Activated naive CD8-positive, alpha-beta T cell treated with anti-CD3 and anti-CD28 coated beads, Interleukin-2, amount 50 U/mL, for 16 hours (primary cell): Measurements from ENCODE around the gene RAB13.
A peak's percentile ranks its signal among the peaks of the same experiment; 100 is the strongest.

Experiments
- DNase-seq: peaks from one replicate; pipeline ENCODE4 v3.0.0-alpha.2; 2020; ENCODE audit warnings: low read depth, low spot score

RAB13 gene

GRCh38 chr1:153956997-153957715 is 29.0 kb downstream of the RAB13 start:
- DNase-seq = no peak

DNA sequence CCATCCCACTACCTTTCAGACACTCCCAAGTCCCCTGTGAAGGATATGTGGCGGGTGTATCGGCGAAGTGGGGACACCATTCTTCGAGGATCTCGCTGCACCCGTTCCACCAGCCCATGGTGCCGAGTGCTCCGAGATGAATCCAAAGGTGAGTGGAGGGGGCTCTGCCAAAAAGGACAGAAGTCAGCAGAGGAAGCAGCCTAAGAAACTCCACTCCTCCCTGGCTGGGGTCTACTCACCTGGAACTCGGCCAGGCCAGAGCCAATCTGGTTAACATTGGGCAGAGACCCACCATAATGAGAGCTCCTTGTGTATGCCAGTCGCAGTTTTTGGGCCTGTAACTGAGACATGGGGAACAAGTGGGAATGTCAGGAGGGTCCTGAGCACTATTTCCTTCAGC is 31.3 kb downstream of the RAB13 start:
- no peak for DNase-seq

DNA sequence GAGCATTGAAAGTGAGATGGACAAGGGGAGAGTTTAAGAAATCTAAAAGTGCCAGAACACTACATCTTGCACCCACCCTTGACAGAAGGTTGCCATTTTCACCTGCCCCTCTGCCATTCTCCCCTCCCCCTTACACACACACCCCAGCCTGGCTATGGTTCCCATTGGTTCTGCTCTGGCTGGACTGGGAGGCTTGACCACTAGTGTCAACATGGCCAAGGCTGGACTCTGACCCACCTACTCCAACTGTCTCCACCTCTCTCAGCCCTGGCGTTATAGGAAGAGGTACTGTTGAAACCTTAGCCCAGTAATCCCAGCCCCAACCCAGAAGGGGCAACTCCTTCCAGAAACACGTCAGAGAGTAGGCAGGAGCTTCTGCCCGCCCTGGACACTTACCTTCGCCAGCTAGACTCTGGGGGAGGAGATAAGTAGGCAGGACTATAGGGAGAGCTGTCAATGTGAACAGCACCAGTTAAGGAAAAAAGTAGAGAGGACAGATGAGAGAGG is 32.2 kb downstream of the RAB13 start:
- DNase-seq = no peak

DNA sequence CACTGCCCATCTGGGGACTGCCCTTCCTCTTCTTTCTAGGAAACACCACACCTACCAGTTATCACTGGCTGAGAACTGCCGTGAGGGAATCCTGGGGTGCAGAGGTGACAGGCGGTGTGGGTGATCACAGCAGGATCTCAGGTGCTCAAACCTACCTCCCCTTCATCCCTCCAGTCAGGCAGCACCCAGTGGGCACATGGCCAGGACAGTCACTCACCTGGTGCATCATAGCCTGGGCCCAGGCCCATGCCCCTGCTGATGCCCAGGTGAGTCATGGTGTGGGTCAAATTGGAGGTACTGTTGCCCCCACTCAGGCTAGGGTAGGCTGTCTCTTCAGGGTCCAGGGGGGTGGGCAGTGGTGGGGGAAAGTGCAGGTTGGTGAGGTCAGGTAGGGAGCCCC is 34.3 kb downstream of the RAB13 start:
- DNase-seq = no peak

DNA sequence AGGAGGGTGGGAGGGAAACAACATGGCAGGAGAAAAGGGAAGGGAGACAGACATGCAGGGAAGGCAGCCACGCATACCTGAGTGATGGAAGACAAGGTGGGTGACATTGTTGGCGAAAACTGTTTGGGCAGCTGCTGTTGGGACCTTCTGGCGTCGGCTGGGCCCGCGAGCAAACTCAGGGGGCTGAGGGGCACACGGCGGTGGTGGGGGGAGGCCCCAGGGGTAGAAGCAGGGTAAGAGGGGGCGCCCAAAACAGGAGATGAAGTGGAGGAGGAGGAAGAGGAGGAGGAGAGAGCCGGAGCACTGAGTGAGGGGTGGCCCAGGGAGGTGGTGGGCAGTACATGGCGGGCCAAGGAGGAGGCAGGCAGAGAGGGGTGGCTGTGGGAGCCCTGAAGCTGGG is 35.0 kb downstream of the RAB13 start:
- no peak for DNase-seq

DNA sequence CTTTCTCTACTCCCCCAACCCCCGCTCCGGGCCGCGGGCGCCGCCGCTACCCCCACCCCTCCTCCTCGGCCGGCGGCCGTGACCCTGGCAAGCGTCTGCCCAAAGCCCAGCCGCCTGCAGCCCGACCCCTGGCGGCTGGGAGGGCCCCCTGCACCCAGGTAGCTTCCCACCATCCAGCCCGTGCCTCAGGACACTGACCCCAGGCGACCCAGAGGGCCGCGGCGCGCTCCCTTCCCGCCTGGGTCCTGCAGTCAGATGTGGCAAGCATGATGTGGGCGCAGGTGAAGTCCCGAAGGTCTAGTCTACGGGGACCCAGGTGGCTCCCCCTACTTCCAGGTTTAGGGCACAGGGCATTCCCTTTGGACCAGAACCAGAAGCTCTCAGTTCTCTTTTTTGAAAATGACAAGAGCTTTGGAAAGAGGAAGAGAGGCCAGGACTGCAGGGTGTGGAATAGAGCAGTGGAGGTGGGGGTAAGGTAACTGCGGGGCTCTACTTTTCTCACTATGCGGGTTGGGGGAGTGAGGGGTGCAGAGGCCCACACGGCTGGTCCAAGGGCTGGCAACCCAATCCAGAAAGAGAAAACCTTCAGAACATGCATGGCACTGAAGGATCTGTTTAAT is 39.4 kb downstream of the RAB13 start, which contains the start of gene DENND4B:
DENND4B (minus strand) TSS at position 97 of the 620 bp plus-strand sequence. CDS start 2,344 bp downstream, outside the sequence.
- peak; percentile 56 for DNase-seq

DNA sequence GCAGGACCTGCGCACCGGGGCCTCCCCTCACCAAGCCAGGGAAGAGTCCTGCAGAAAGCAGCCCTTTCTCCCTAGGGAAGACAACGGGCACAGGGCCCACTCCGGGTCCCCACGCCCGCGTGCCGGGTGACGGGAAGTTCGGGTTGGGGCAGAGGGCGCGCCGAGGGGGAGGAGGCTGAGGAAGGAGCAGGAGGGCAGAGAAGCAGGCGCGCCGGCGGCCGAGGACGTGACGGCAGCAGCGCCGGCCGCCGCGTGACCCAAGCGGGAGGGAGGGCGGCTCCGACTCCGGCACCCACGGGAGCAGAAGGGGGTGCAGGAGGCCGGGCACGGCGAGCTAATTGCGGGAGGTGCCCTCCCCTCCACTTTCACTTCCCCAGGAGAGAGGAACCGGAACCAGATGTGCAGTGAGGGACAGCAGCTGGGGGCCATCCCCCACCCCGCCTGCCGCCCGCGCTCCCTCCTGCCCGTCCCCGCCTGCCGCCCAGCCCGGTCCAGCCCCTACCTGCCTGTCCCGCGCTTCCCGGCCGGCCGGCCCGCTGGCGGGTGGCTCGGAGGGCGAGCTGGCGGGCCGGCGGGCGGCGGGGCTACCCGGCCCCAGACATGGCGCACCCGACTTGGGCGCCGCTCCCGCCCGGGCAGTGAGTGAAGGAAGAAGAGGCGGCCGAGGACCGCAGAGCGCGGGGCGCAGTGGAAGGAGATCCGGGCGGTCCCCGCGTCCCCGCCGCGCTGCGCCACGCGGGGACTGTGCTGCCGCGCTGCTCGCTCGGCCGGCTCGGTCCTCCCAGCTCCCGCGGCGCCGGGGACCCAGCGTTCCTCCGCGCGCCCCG is 40.1 kb downstream of the RAB13 start:
- peak; percentile 14 for DNase-seq

DNA sequence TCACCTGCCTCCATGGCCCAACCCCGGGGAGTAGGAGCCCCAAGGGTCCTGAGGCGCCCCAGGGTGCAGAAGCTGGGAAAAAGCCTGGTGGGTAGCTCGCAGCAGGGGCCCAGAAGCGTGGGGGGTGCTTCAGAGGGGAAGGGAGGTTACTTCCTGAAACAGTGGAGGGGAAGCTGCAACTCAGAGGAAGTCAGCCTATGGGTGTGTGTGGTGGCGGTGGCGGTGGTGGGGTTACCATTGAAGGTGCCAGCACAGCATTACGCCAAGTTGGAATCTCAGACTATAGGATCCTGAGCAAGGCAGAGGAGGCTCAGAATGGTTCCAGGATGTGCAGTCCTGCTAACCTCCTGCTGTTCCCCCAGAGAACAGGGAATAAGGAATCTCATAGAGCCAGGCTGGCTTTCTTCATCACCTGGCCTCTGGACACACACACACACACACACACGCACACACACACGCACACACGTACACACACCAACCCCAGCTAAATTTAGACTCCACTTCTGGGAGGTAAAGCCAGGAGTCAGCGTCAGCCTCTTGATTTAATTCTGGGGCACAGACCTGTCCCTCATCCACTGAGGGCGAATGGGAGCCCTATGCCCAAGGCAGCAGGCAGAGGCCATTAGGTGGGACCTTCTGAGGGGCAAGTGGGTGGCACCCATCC is 40.9 kb downstream of the RAB13 start:
- peak; percentile 34 for DNase-seq

- no peak for DNase-seq
Observed at GRCh38 chr1:153944827-153945117, 41.4 kb downstream of the RAB13 start.

DNA sequence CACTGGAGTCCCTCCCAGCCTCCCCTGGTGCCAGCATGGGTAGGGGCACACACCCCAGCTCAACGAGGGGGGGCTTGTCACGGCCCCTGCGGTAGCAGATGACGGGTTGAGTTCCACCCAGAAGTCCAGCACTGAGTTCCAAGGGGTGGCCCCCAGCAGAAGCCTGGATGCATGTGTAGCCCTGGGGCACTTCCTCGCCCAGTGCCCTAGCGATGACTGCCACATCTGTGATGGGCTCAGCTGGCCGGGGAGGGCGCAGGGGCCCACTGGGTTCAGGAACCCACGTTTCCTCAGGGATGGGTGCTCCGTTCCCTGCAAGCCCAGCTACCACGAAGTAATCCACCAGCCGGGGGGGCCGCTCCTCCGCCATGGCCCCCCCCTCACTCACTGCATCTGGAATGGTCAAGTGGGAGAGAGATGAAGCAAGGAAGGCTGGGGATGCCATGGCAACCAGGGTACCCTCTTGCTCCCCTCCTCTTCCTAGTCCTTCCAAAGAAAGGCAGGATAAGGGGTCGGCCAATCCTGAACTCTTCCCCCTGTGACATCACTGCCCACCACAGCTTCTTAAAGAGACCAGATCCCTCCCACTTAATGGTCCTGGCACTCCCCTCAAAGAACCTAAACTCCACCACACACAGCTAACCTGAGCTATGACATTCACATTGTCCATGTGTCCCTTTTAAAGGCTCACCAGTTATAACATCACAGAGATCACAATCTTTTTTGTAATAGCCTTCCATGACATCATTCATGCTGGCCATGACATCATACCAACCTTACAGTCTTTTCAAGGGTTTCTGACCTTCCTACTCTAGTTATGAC is 41.9 kb downstream of the RAB13 start:
- DNase-seq = no peak

- DNase-seq = no peak
Observed at GRCh38 chr1:153942766-153943549, 43.2 kb downstream of the RAB13 start.

- DNase-seq = no peak
Observed at GRCh38 chr1:153941826-153942725, 44.1 kb downstream of the RAB13 start.

GRCh38 chr1:153940756-153941155 is 45.4 kb downstream of the RAB13 start:
- no peak for DNase-seq

GRCh38 chr1:153939476-153939875 is 46.7 kb downstream of the RAB13 start:
- no peak for DNase-seq

- DNase-seq = no peak
Observed at GRCh38 chr1:153938996-153939395, 47.1 kb downstream of the RAB13 start.

- no peak for DNase-seq
Observed at GRCh38 chr1:153937331-153937730, 48.8 kb downstream of the RAB13 start.

- no peak for DNase-seq
Observed at GRCh38 chr1:153936011-153936802, 49.9 kb downstream of the RAB13 start.

DNA sequence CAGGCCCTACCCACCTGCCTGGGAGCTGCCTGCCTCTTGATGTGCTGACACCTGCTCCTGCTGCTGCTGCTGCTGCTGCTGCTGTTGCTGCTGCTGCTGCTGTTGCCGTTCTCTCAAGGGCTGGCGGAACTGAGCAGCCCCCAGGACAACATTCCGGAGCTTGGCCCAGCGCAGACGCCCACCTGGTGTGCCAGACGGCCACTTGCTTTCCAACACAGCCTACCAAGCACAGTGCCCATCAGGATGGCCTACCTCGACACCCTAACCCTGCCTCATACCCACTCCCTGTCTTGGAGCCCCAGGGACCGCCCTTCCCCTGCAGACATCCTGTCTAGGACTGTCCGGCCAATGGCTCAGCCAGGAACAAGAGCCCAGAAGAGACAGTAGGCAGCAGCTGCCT is 51.4 kb downstream of the RAB13 start:
- no peak for DNase-seq
